ENCODE data around the gene LMOD3. TPM values are rescaled to one million over a fixed set of nuclear protein-coding genes. Genes with fewer than 3 reads are reported as not detected.

The LMOD3 gene
- polyA plus RNA-seq, 2 of the 4 experiments (the other 2 are of a cell fraction): not detected

DNA sequence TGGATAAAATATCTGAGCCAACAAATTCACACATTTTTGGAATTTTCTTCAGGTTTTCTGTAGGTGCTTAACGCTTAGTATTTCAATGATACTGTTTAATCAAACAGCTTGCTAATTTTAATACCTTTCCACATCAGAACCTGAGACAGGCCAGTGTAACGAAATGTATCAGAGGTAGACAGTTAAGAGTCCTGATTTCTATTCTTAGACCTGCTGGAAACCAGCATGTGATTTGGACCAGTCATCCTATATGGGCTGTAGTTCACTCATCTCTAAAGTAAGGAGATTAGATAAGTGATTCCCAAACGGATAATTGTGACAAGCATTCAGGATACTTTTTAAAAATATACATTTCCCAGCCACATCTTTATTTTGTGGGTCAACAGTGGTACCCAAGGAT is 19.3 kb downstream of the LMOD3 start:
- Histone ChIP-seq H3K4me1 (no peaks in the 10 kb centered on the region), H3K4me2 (no peak overlapping the region), H3K9me3 (no peaks in the 10 kb centered on the region), H3K27ac (no peak overlapping the region), H3K4me3 (no peak overlapping the region)
- TF ChIP-seq REST (IDR thresholded peaks at IDR 0.05) (no peak), CBX2 (IDR thresholded peaks at IDR 0.05; ENCODE audit: borderline replicate concordance, low read depth) (no peak), FOSL2 (IDR thresholded peaks at IDR 0.05) (no peak), FOSL2 (CRISPR knock-in tag; IDR thresholded peaks at IDR 0.05) (no peak)
- CTCF ChIA-PET: interaction anchor here (0.5 to 0.9 kb wide), 2 partner anchors 17 to 144 kb away, joined by 3 read pairs; no protein-coding TSS in a partner anchor
- POLR2A ChIA-PET: no interaction called here
- FAIRE-seq (no peak), DNase-seq (ENCODE audit: low read depth in 1 of 2, low spot score in 1 of 2) (no peak), ATAC-seq (no peak)
- WGBS (ENCODE audit: missing lambda C conversion rate): 83% methylated on average over 3 of the region's 3 CpGs

- Histone ChIP-seq H3K27ac (no peak overlapping the region), H3K4me1 (no peaks in the 10 kb centered on the region), H3K4me3 (no peak overlapping the region), H3K4me2 (no peak overlapping the region), H3K9me3 (no peaks in the 10 kb centered on the region)
- ChIA-PET CTCF (interaction anchor here (0.9 kb wide), 1 partner anchor 18 kb away, joined by 3 read pairs; no protein-coding TSS in a partner anchor), POLR2A (no interaction called here)
- TF ChIP-seq KDM5A (IDR thresholded peaks at IDR 0.05) (no peak), KDM1A (IDR thresholded peaks at IDR 0.05; ENCODE audit: low read depth) (no peak), RARB (CRISPR knock-in tag; IDR thresholded peaks at IDR 0.05) (no peak), TFCP2L1 (CRISPR knock-in tag; IDR thresholded peaks at IDR 0.05) (no peak)
- DNase-seq (ENCODE audit: low read depth in 1 of 2, low spot score in 1 of 2): no peak
- FAIRE-seq: no peak
- WGBS (ENCODE audit: missing lambda C conversion rate): 89% methylated on average over 4 of the region's 4 CpGs
- ATAC-seq: no peak
Measured at GRCh38 chr3:69102384-69102783, 20.0 kb downstream of the LMOD3 start.

- ChIA-PET CTCF (interaction anchor here (1.0 to 1.8 kb wide), 2 partner anchors 9 to 62 kb away, joined by 3 to 4 read pairs; no protein-coding TSS in a partner anchor), POLR2A (no interaction called here)
- Histone ChIP-seq H3K4me3 (no peak overlapping the region), H3K9me3 (no peaks in the 10 kb centered on the region), H3K4me1 (no peaks in the 10 kb centered on the region), H3K27ac (no peak overlapping the region), H3K4me2 (no peak overlapping the region)
- TF ChIP-seq KDM5A (IDR thresholded peaks at IDR 0.05): no peak
- TF ChIP-seq USF2 (IDR thresholded peaks at IDR 0.05): no peak
- TF ChIP-seq SREBF2 (IDR thresholded peaks at IDR 0.05): no peak
- no peak for TF ChIP-seq EHMT2 (IDR thresholded peaks at IDR 0.05; ENCODE audit: low read depth)
- TF ChIP-seq NFE2L2 (conservative IDR thresholded peaks at IDR 0.05; ENCODE audit: low read length): no peak
- TF ChIP-seq POLR2A (IDR thresholded peaks at IDR 0.05; ENCODE audit: low read length): no peak
- TF ChIP-seq RFX5 (IDR thresholded peaks at IDR 0.05): no peak
- TF ChIP-seq ESRRA (IDR thresholded peaks at IDR 0.05; ENCODE audit: borderline replicate concordance, low read length): no peak
- no peak for TF ChIP-seq BCL3 (IDR thresholded peaks at IDR 0.05)
- TF ChIP-seq SMC3 (IDR thresholded peaks at IDR 0.05): no peak
- TF ChIP-seq TFCP2L1 (CRISPR knock-in tag; IDR thresholded peaks at IDR 0.05): no peak
- no peak for TF ChIP-seq ZNF302 (CRISPR knock-in tag; IDR thresholded peaks at IDR 0.05)
- ATAC-seq: no peak
- 92% methylated on average over 4 of the region's 4 CpGs for WGBS (ENCODE audit: missing lambda C conversion rate)
- no peak for DNase-seq (ENCODE audit: low read depth in 1 of 2, low spot score in 1 of 2)
- FAIRE-seq: no peak
Measured at GRCh38 chr3:69099576-69099975, 22.8 kb downstream of the LMOD3 start.
